Gastrocnemius medialis (tissue), 4 donors: ENCODE data around the gene NYAP1.
"Not testable (repeated sequence)": the region's sequence is repeated elsewhere in the genome, so short reads cannot be mapped to it uniquely, and the experiment has no call there.

Experiments used
- CTCF ChIP-seq, 5 experiments: fragments of 450-650 bp in 3 of 5; fragments of 200-600 bp in 2 of 5; sonication (generic) in 2 of 5; IDR thresholded peaks in 4 of 5; conservative IDR thresholded peaks in 1 of 5; 1 replicate in 4 of 5; 2 replicates in 1 of 5; pipeline ENCODE4 v1.5.1; 2016 to 2019; ENCODE audit warnings: antibody characterized with exemption in 5 of 5, mild to moderate bottlenecking in 3 of 5, moderate library complexity in 3 of 5
- POLR2A ChIP-seq, 2 donors: fragments of 450-650 bp; IDR thresholded peaks; one replicate each; pipeline ENCODE4 v1.6.1; 2017; ENCODE audit warnings: antibody characterized with exemption in 2 of 2, mild to moderate bottlenecking in 2 of 2, moderate library complexity in 2 of 2

- not testable (repeated sequence) for TF ChIP-seq POLR2A (IDR thresholded peaks at IDR 0.05); CTCF (IDR thresholded peaks at IDR 0.05 in 4 of 5, conservative IDR thresholded peaks at IDR 0.05 in 1 of 5)
Observed at GRCh38 chr7:100439244-100439643, 44.5 kb upstream of the NYAP1 start.
